IPS-18c (cell line): ENCODE data around the gene MAGIX.
A peak's percentile ranks its signal among the peaks of the same experiment; 100 is the strongest.
"Not testable (repeated sequence)": the region's sequence is repeated elsewhere in the genome, so short reads cannot be mapped to it uniquely, and the experiment has no call there.

Experiments
- H3K4me3 ChIP-seq: 2 replicates; pipeline ENCODE4 v1.7.0; 2013; ENCODE audit warnings: low read depth, mild to moderate bottlenecking, low read length, moderate library complexity; ENCODE audit not compliant: insufficient read depth
- H3K9me3 ChIP-seq: one replicate; pipeline ENCODE4 v1.6.1; 2013; ENCODE audit warnings: mild to moderate bottlenecking, low read length, moderate library complexity; ENCODE audit not compliant: control insufficient read depth, insufficient read depth

Gene MAGIX

GRCh38 chrX:49162620-49163019, at the start of gene MAGIX:
Gene MAGIX, plus strand, starts transcription at chrX:49162758. Its CDS starts 132 bp downstream, at chrX:49162890.
- Histone ChIP-seq H3K4me3 (peak within 1 kb of the TSS; percentile 41; the same call in 1 of the 2 replicates), H3K9me3 (peaks cover 5% of the 10 kb centered on the region)

- Histone ChIP-seq H3K9me3 (no peaks in the 10 kb centered on the region), H3K4me3 (no peak overlapping the region)
Measured at GRCh38 chrX:49116076-49116475, 46.5 kb upstream of the MAGIX start.

- H3K4me3 ChIP-seq, result no peak overlapping the region
- no peaks in the 10 kb centered on the region for H3K9me3 ChIP-seq
Measured at GRCh38 chrX:49116716-49117115, 45.8 kb upstream of the MAGIX start.

GRCh38 chrX:49117581-49117980, 45.0 kb upstream of the MAGIX start:
- Histone ChIP-seq H3K9me3 (no peaks in the 10 kb centered on the region), H3K4me3 (no peak overlapping the region)

- H3K4me3 ChIP-seq, result no peak overlapping the region
Measured at GRCh38 chrX:49120091-49120490, 42.5 kb upstream of the MAGIX start.

GRCh38 chrX:49122499-49122898, 40.1 kb upstream of the MAGIX start:
- peaks cover 5% of the 10 kb centered on the region for H3K9me3 ChIP-seq
- peak overlapping the region; percentile 81 for H3K4me3 ChIP-seq

More at GRCh38 chrX:49120091-49120490, 42.5 kb upstream of the MAGIX start:
- H3K9me3 ChIP-seq, result peaks cover 3% of the 10 kb centered on the region

- not testable (repeated sequence) for H3K4me3 ChIP-seq
- H3K9me3 ChIP-seq, result peaks cover 11% of the 10 kb centered on the region
Measured at GRCh38 chrX:49127742-49128258, 34.8 kb upstream of the MAGIX start.

GRCh38 chrX:49129427-49129826, 33.1 kb upstream of the MAGIX start:
- Histone ChIP-seq H3K4me3 (no peak overlapping the region), H3K9me3 (peaks cover 8% of the 10 kb centered on the region)

GRCh38 chrX:49132275-49132674, 30.3 kb upstream of the MAGIX start:
- H3K4me3 ChIP-seq, H3K9me3 ChIP-seq: not testable (repeated sequence)

GRCh38 chrX:49133759-49134158, 28.8 kb upstream of the MAGIX start:
- peaks cover 8% of the 10 kb centered on the region for H3K9me3 ChIP-seq
- H3K4me3 ChIP-seq, result no peak overlapping the region

- no peak overlapping the region for H3K4me3 ChIP-seq
- peaks cover 12% of the 10 kb centered on the region for H3K9me3 ChIP-seq
Measured at GRCh38 chrX:49137492-49137891, 25.1 kb upstream of the MAGIX start.

GRCh38 chrX:49139713-49140112, 22.8 kb upstream of the MAGIX start:
- Histone ChIP-seq H3K9me3 (peaks cover 16% of the 10 kb centered on the region), H3K4me3 (no peak overlapping the region)

- peaks cover 16% of the 10 kb centered on the region for H3K9me3 ChIP-seq
- not testable (repeated sequence) for H3K4me3 ChIP-seq
Measured at GRCh38 chrX:49142264-49142663, 20.3 kb upstream of the MAGIX start.

- not testable (repeated sequence) for H3K4me3 ChIP-seq
- peaks cover 16% of the 10 kb centered on the region for H3K9me3 ChIP-seq
Measured at GRCh38 chrX:49143154-49143553, 19.4 kb upstream of the MAGIX start.

- H3K4me3 ChIP-seq, result no peak overlapping the region
- peaks cover 11% of the 10 kb centered on the region for H3K9me3 ChIP-seq
Measured at GRCh38 chrX:49147282-49147681, 15.3 kb upstream of the MAGIX start.

- Histone ChIP-seq H3K9me3 (peaks cover 6% of the 10 kb centered on the region), H3K4me3 (no peak overlapping the region)
Measured at GRCh38 chrX:49147936-49148335, 14.6 kb upstream of the MAGIX start.

- H3K9me3 ChIP-seq, H3K4me3 ChIP-seq: not testable (repeated sequence)
Measured at GRCh38 chrX:49148390-49149100, 14.0 kb upstream of the MAGIX start.

- not testable (repeated sequence) for H3K4me3 ChIP-seq
Measured at GRCh38 chrX:49149291-49149690, 13.3 kb upstream of the MAGIX start.

GRCh38 chrX:49153467-49153866, 9.1 kb upstream of the MAGIX start:
- Histone ChIP-seq H3K4me3 (no peak overlapping the region), H3K9me3 (peaks cover 9% of the 10 kb centered on the region)

More at GRCh38 chrX:49149291-49149690, 13.3 kb upstream of the MAGIX start:
- H3K9me3 ChIP-seq, result not testable (repeated sequence)
